ENCODE data around the gene HNRNPCL1. TPM values are rescaled to one million over a fixed set of nuclear protein-coding genes. Genes with fewer than 3 reads are reported as not detected.
"Not testable (repeated sequence)": the region's sequence is repeated elsewhere in the genome, so short reads cannot be mapped to it uniquely, and the experiment has no call there.

HNRNPCL1 gene
- total RNA-seq = not detected
- not detected for polyA plus RNA-seq
- long read RNA-seq, donor 1 = 0 reads
- long read RNA-seq, donor 2 = 0 reads

DNA sequence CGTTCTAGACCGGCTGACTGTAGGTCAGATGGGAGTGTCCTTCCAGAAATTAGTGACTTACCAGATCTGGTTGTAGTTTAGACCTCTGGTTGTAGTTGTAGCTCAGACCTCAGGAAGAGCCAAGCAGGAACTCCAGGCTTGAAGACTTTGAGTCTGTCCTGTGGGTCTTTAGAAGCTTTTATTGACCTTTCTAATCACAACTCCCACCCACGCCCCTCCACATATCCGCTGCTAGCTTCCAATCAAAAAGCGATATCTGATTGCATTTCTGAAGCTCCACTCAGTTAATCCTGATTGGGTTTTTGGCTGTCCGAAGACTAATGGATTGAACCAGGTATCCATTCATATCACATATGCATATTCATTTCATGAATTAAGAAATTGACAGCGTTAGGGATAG, at the start of gene HNRNPCL1:
HNRNPCL1 (minus strand) TSS at position 101 of the 400 bp plus-strand sequence. CDS start 431 bp downstream, outside the sequence.
- H3K9me3 ChIP-seq (ENCODE audit: control insufficient read depth, low read length); H3K27ac ChIP-seq (ENCODE audit: low read depth in 1 of 2, low read length in 2 of 2); H3K4me3 ChIP-seq (ENCODE audit: low read length in 2 of 2); H3K27me3 ChIP-seq (ENCODE audit: control insufficient read depth in 1 of 2, insufficient read depth in 2 of 2, low read length in 1 of 2); DNase-seq; ATAC-seq (ENCODE audit: low FRiP score); H3K4me1 ChIP-seq (ENCODE audit: control insufficient read depth in 1 of 2, insufficient read depth in 2 of 2, low read length in 2 of 2); intact Hi-C loops (cut with DNase I); H3K36me3 ChIP-seq (ENCODE audit: control insufficient read depth in 1 of 2, insufficient read depth in 2 of 2, low read length in 1 of 2): not testable (repeated sequence)
- 87 to 91% methylated on average over 7 of the region's 7 CpGs for WGBS, 2 donors

DNA sequence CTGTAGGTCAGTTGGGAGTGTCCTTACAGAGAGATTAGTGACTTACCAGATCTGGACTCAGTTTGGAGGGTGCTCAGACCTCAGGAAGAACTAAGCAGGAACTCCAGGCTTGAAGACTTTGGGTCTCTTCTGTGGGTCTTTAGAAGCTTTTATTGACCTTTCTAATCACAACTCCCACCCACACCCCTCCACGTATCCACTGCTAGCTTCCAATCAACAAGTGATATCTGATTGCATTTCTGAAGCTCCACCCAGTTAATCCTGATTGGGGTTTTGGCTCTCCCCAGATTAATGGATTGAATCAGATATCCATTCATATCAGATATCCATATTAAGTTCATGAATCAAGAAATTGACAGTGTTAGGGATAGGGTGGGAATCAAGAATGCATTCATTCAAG, 49.6 kb upstream of the HNRNPCL1 start, which contains the start of gene PRAMEF10:
PRAMEF10 (minus strand) TSS at position 101 of the 400 bp plus-strand sequence. CDS start 2,423 bp downstream, outside the sequence.
- not testable (repeated sequence) for H3K4me1 ChIP-seq (ENCODE audit: control insufficient read depth in 1 of 2, insufficient read depth in 2 of 2, low read length in 2 of 2)

DNA sequence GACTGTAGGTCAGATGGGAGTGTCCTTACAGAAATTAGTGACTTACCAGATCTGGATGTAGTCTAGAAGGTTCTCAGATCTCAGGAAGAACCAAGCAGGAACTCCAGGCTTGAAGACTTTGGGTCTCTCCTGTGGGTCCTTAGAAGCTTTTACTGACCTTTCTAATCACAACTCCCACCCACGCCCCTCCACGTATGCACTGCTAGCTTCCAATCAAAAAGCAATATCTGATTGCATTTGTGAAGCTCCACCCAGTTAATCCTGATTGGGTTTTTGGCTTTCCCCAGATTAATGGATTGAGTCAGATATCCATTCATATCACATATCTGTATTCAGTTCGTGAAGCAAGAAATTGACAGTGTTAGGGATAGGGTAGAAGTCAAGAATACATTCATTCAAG, 37.6 kb upstream of the HNRNPCL1 start, which contains the start of gene PRAMEF4:
PRAMEF4 (minus strand) TSS at position 101 of the 400 bp plus-strand sequence. CDS start 2,807 bp downstream, outside the sequence.
- DNase-seq; ATAC-seq (ENCODE audit: low FRiP score); H3K4me3 ChIP-seq (ENCODE audit: low read length in 2 of 2); intact Hi-C loops (cut with DNase I); H3K36me3 ChIP-seq (ENCODE audit: control insufficient read depth in 1 of 2, insufficient read depth in 2 of 2, low read length in 1 of 2); H3K27ac ChIP-seq (ENCODE audit: low read depth in 1 of 2, low read length in 2 of 2); H3K4me1 ChIP-seq (ENCODE audit: control insufficient read depth in 1 of 2, insufficient read depth in 2 of 2, low read length in 2 of 2); H3K9me3 ChIP-seq (ENCODE audit: control insufficient read depth, low read length); H3K27me3 ChIP-seq (ENCODE audit: control insufficient read depth in 1 of 2, insufficient read depth in 2 of 2, low read length in 1 of 2): not testable (repeated sequence)
- 78 to 85% methylated on average over 3 of the region's 3 CpGs for WGBS, 2 donors

More for the DNA sequence above, 49.6 kb upstream of the HNRNPCL1 start, which contains the start of gene PRAMEF10:
- ATAC-seq (ENCODE audit: low FRiP score); H3K36me3 ChIP-seq (ENCODE audit: control insufficient read depth in 1 of 2, insufficient read depth in 2 of 2, low read length in 1 of 2); H3K9me3 ChIP-seq (ENCODE audit: control insufficient read depth, low read length); intact Hi-C loops (cut with DNase I); DNase-seq; H3K27ac ChIP-seq (ENCODE audit: low read depth in 1 of 2, low read length in 2 of 2); H3K4me3 ChIP-seq (ENCODE audit: low read length in 2 of 2); H3K27me3 ChIP-seq (ENCODE audit: control insufficient read depth in 1 of 2, insufficient read depth in 2 of 2, low read length in 1 of 2): not testable (repeated sequence)
- WGBS, 2 donors = 40 to 60% methylated on average over 1 of the region's 1 CpG

DNA sequence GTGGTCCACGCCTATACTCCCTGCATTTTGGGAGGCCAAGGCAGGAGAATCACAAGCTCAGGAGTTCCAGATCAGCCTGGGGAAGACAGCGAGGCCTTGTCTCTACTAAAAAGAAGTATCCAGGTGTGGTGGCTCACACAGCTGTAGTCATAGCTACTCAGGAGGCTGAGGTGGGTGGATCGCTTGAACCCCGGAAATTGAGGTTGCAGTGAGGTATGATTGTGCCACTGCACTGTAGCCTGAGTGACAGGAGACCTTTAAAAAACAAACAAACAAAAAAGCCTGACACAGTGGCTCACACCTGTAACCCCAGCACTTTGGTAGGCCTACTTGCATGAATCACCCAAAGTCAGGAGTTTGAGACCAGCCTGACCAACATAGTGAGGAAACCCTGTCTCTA, 29.9 kb upstream of the HNRNPCL1 start:
- 83 to 89% methylated on average over 3 of the region's 4 CpGs for WGBS, 2 donors
- ATAC-seq (ENCODE audit: low FRiP score); H3K27me3 ChIP-seq (ENCODE audit: control insufficient read depth in 1 of 2, insufficient read depth in 2 of 2, low read length in 1 of 2); H3K36me3 ChIP-seq (ENCODE audit: control insufficient read depth in 1 of 2, insufficient read depth in 2 of 2, low read length in 1 of 2); H3K4me3 ChIP-seq (ENCODE audit: low read length in 2 of 2); H3K27ac ChIP-seq (ENCODE audit: low read depth in 1 of 2, low read length in 2 of 2); H3K4me1 ChIP-seq (ENCODE audit: control insufficient read depth in 1 of 2, insufficient read depth in 2 of 2, low read length in 2 of 2); intact Hi-C loops (cut with DNase I); H3K9me3 ChIP-seq (ENCODE audit: control insufficient read depth, low read length); DNase-seq: not testable (repeated sequence)

DNA sequence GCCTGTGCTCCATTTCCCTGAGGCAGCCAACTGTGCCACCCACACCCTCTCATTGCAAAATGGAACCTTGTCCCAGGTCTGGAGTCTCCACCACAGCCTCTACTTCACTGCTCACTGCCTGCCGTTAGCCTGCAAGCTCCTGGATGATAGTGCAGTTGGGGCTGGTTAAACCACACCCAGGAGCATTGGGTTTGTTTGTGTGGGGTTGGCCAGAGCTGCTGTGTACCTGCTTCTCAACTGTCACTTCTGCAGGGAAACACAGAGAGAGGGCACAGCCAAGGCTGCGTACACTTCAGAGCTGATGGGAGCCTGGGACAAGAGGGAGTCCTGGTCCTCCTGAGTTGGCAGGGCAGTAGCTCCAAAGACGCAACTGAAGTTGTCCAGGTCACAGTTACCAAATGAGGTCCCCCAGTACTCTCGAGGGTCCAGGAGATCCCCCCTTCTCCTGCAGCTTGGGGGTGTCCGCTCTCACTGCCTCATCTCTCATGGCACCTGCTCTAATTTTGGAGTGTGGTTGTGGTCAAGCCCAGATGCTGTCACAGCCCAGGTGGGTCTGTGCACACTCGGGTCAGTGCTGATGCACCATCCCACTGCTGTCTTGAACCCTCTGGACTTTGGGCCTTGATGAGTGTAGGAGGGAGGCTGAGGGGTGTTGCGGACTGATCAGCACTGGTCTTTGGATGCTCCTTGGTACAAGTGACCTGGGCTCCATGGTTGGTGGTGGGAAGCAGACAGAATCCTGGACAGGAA, 14.8 kb upstream of the HNRNPCL1 start:
- H3K36me3 ChIP-seq (ENCODE audit: control insufficient read depth in 1 of 2, insufficient read depth in 2 of 2, low read length in 1 of 2); H3K9me3 ChIP-seq (ENCODE audit: control insufficient read depth, low read length); DNase-seq; H3K27me3 ChIP-seq (ENCODE audit: control insufficient read depth in 1 of 2, insufficient read depth in 2 of 2, low read length in 1 of 2); H3K4me3 ChIP-seq (ENCODE audit: low read length in 2 of 2); ATAC-seq (ENCODE audit: low FRiP score); intact Hi-C loops (cut with DNase I); H3K27ac ChIP-seq (ENCODE audit: low read depth in 1 of 2, low read length in 2 of 2); H3K4me1 ChIP-seq (ENCODE audit: control insufficient read depth in 1 of 2, insufficient read depth in 2 of 2, low read length in 2 of 2): not testable (repeated sequence)
- WGBS, 2 donors = 75 to 86% methylated on average over 3 to 5 of the region's 7 CpGs

DNA sequence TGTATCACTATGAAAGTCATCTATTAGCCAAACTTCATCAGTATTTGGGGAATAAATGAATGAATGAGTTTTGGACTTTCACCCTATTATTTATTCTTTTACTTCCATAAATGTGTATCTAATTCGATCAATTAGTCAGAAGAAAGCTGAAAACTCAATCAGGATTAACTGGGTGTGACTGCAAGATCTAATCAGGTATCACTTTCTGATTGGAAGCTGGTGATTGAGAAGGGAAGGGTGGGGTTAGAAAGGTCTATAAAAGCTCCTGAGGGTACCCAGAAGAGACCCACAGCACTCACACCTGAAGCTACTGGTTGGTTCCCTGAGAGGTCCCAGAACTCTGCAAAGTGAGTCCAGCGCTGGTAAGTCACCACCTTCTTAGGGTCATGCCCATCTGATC, 8.3 kb upstream of the HNRNPCL1 start, which contains the start of gene PRAMEF2:
PRAMEF2 (plus strand) TSS at position 301 of the 400 bp plus-strand sequence. CDS start 1,924 bp downstream, outside the sequence.
- DNase-seq; H3K27ac ChIP-seq (ENCODE audit: low read depth in 1 of 2, low read length in 2 of 2); ATAC-seq (ENCODE audit: low FRiP score); H3K4me3 ChIP-seq (ENCODE audit: low read length in 2 of 2); H3K4me1 ChIP-seq (ENCODE audit: control insufficient read depth in 1 of 2, insufficient read depth in 2 of 2, low read length in 2 of 2); H3K36me3 ChIP-seq (ENCODE audit: control insufficient read depth in 1 of 2, insufficient read depth in 2 of 2, low read length in 1 of 2); intact Hi-C loops (cut with DNase I); H3K27me3 ChIP-seq (ENCODE audit: control insufficient read depth in 1 of 2, insufficient read depth in 2 of 2, low read length in 1 of 2); H3K9me3 ChIP-seq (ENCODE audit: control insufficient read depth, low read length): not testable (repeated sequence)
- WGBS, 2 donors = 46 to 84% methylated on average over 2 of the region's 2 CpGs

DNA sequence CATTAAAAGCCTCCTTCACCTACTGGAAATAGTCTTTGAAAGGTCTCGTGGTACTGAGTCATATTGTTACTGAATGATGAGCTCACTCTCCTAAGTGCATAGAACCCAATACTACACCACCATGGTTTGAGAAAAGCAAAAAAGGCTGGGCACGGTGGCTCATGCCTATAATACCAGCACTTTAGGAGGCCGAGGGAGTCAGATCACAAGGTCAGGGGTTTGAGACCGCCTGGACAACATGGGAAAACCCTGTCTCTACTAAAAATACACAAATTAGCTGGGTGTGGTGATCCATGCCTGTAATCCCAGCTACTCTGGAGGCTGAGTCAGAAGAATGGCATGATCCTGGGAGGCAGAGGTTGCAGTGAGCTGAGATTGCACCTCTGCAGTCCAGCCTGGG, 3.3 kb upstream of the HNRNPCL1 start:
- Histone ChIP-seq H3K4me3 (ENCODE audit: low read length in 2 of 2) (no peak overlapping the region), H3K36me3 (ENCODE audit: control insufficient read depth in 1 of 2, insufficient read depth in 2 of 2, low read length in 1 of 2) (no peaks in the 10 kb centered on the region), H3K9me3 (ENCODE audit: control insufficient read depth, low read length) (peaks cover 3% of the 10 kb centered on the region), H3K4me1 (ENCODE audit: control insufficient read depth in 1 of 2, insufficient read depth in 2 of 2, low read length in 2 of 2) (no peaks in the 10 kb centered on the region), H3K27ac (ENCODE audit: low read depth in 1 of 2, low read length in 2 of 2) (no peak overlapping the region), H3K27me3 (ENCODE audit: control insufficient read depth in 1 of 2, insufficient read depth in 2 of 2, low read length in 1 of 2) (no peaks in the 10 kb centered on the region)
- no peak for ATAC-seq (ENCODE audit: low FRiP score)
- intact Hi-C loops (cut with DNase I) = no loop called here
- 60 to 65% methylated on average over 4 of the region's 4 CpGs for WGBS, 2 donors
- no peak for DNase-seq

DNA sequence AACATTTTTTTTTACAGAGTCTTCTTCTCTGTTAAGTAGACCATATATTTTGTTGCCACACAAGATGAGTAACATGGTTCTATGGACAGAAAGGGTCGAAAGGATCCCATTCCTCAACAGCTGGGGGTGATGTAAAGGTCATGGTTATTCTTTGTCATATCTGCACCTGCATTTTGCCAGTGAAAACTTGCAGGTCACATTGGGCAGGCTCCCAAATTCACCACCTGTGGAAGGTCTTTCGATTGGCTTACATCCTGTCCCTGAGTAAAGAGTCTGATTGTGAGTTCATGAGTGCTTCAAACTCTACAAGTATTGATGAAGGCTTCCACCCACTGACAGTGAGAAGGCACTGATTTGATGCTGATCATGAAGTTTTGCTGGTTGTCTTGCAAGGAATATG, 15.3 kb downstream of the HNRNPCL1 start:
- intact Hi-C loops (cut with DNase I); H3K4me3 ChIP-seq (ENCODE audit: low read length in 2 of 2); ATAC-seq (ENCODE audit: low FRiP score); H3K27me3 ChIP-seq (ENCODE audit: control insufficient read depth in 1 of 2, insufficient read depth in 2 of 2, low read length in 1 of 2); H3K9me3 ChIP-seq (ENCODE audit: control insufficient read depth, low read length); H3K36me3 ChIP-seq (ENCODE audit: control insufficient read depth in 1 of 2, insufficient read depth in 2 of 2, low read length in 1 of 2); H3K4me1 ChIP-seq (ENCODE audit: control insufficient read depth in 1 of 2, insufficient read depth in 2 of 2, low read length in 2 of 2); H3K27ac ChIP-seq (ENCODE audit: low read depth in 1 of 2, low read length in 2 of 2); DNase-seq: not testable (repeated sequence)
- 49 to 53% methylated on average over 2 of the region's 2 CpGs for WGBS, 2 donors

DNA sequence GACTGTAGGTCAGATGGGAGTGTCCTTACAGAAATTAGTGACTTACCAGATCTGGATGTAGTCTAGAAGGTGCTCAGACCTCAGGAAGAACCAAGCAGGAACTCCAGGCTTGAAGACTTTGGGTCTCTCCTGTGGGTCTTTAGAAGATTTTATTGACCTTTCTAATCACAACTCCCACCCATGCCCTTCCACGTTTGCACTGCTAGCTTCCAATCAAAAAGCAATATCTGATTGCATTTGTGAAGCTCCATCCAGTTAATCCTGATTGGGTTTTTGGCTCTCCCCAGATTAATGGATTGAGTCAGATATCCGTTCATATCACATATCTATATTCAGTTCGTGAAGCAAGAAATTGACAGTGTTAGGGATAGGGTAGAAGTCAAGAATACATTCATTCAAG, 17.2 kb downstream of the HNRNPCL1 start, which contains the start of gene PRAMEF11:
PRAMEF11 (minus strand) TSS at position 101 of the 400 bp plus-strand sequence. CDS start 2,621 bp downstream, outside the sequence.
- intact Hi-C loops (cut with DNase I); H3K9me3 ChIP-seq (ENCODE audit: control insufficient read depth, low read length); H3K36me3 ChIP-seq (ENCODE audit: control insufficient read depth in 1 of 2, insufficient read depth in 2 of 2, low read length in 1 of 2); DNase-seq; H3K4me3 ChIP-seq (ENCODE audit: low read length in 2 of 2); H3K27ac ChIP-seq (ENCODE audit: low read depth in 1 of 2, low read length in 2 of 2); H3K27me3 ChIP-seq (ENCODE audit: control insufficient read depth in 1 of 2, insufficient read depth in 2 of 2, low read length in 1 of 2); ATAC-seq (ENCODE audit: low FRiP score); H3K4me1 ChIP-seq (ENCODE audit: control insufficient read depth in 1 of 2, insufficient read depth in 2 of 2, low read length in 2 of 2): not testable (repeated sequence)
- 58 to 60% methylated on average over 3 of the region's 3 CpGs for WGBS, 2 donors

Data from aorta (tissue), 5 donors.